Midbrain (tissue), 1 donor: ENCODE results near the gene STK25.

Experiments used
- DNase-seq: peaks from one replicate; lab custom pipeline; 2025; lab: John Stamatoyannopoulos, UW

Gene STK25

DNA sequence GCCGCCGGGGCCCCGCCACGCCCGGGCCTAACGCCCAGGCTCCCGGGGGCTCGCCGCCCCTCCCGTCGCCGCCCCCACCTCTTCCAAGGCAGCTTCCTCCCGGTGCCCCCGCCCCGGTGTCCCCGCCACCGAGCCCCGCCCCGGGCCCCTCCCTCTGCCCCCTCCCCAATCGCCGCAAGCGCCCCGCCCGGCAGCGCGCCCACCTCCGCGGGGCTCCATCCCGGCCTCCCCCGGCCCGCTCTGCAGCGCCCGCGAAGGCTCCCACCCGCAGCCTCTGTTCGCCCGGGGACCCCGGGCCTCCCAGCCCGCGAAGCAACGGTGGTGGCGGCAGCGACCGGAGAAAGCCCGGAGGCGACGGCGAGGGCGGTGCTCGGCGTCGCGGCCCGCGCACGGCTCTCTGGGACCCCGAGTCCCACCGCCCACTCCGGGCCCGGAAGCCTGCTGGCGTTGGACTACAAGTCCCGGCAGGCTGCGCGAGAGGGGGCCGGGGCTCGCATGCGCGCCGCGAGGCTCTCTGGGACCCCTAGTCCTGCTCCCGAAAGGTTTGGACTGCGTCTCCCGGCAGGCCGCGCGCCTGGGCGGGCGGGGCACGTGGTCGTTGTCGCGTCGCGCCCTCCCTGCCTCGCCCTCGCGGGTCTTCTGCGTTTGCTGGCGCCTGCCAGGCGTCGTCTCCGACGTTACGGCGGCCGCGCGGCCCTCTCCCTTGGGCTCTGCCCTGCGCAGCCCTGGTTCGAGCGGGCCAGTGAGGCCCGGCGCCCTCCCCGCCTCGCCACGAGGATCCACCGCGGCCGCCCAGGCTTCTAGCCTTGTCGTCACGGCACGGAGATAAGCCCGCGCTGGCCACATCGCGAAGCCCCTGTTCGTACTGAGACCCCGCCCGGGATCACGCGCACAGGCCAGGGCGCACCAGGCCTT lies at the start of gene STK25:
Gene STK25, minus strand, starts transcription at position 345 of the 915 bp plus-strand sequence. CDS start 549 bp downstream, outside the sequence.
- peak; percentile 98 for DNase-seq

DNA sequence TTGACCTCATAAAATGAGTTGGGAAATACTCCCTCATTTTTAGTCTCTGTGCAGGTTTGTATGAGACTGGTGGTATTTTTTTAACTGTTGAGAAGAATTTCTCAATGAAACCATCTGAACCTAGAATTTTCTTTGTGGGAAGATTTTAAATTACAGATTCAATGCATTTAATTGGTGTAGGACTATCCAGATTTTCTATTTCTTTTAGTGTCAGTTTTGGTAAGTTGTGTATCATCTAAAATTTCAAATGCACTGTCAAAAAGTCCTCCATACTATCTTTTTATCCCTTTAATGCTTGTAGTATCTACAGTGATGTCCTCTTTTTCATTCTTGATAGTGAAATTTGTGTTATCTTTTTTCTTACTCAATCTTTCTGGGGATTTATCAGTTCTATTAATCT lies 48.4 kb upstream of the STK25 start:
- no peak for DNase-seq

DNA sequence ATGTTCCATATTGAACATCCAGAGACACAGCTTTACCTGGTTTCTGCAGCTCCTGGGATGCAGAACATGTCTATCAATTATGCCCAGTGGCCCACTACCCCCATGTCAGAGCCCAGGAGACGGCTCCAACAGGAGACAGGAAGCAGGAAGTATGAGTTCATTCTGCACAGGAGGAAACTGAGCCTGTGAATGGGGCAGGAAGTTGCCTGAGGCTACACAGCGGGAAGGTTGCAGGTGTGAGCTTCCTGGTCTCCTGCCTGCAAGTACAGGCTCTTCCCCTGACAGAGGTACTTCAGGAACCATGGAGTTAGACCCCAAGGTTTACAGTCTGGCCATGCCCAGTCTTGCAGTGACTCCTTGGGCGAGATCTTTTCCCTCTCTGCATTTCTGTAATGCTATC lies 47.3 kb upstream of the STK25 start:
- no peak for DNase-seq

DNA sequence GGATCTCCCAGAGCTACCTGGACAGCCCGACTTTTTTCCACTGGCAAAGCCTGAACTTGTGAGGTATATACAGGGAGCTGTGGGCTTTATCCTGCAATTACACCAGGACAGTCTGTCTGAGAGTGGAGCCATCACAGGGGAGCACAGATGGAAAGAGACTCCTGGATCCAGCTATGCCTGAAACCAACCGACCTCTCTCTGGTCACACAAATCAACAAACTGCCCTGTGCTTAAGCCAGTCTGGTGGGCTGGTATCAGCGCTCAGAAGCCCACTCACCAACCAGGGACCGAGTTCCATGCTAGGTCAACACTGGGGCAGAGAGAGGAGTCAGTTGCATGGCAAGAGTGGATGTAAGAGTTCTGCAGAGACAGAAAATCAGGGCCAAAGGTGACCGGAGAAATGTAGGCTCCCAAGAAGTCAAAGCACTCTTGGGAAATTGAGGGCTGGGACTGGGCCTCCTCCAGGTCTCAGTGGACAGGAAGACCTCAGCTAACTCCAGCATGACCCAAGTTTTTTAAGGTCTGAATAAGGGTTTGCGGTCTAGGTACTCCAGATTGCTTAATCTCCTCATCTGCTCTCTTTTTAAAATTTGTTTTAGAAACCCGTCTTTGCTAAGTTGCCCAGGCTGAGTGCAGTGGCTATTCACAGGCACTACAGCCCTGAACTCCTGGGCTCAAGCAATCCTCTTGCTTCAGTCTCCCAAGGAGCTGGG lies 46.4 kb upstream of the STK25 start:
- DNase-seq = no peak

DNA sequence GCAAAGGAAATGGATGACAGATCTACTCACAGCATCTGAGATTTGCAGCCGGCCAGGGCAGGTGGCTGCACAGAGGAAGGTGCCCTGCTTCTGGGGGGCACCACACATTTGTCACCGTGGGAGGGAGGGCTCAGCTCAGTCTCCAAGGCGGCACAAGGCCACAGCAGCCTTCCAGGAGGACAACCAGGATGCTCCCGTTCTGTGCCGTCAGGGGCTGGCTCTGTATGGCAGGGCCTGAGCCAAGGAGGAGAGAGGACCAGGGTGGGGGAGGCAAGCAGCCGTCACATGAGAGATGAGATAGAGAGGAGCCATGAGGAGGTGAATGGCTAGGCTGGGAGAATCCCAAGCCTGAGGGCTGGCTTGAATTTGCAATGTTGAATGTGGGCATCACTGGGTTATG lies 45.6 kb upstream of the STK25 start:
- DNase-seq = no peak

DNA sequence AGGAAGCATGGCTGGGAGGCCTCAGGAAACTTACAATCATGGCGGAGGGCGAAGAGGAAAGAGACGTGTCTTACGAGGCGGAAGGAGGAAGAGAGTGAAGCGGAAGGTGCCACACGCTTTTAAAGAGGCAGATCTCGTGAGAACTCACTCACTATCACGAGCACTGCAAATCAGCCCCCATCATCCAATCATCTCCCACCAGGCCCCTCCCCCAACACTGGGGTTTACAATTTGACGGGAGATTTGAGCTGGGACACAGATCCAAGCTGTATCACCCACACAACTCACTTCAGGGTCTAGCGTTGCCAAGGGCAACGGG lies 45.1 kb upstream of the STK25 start:
- DNase-seq = no peak

DNA sequence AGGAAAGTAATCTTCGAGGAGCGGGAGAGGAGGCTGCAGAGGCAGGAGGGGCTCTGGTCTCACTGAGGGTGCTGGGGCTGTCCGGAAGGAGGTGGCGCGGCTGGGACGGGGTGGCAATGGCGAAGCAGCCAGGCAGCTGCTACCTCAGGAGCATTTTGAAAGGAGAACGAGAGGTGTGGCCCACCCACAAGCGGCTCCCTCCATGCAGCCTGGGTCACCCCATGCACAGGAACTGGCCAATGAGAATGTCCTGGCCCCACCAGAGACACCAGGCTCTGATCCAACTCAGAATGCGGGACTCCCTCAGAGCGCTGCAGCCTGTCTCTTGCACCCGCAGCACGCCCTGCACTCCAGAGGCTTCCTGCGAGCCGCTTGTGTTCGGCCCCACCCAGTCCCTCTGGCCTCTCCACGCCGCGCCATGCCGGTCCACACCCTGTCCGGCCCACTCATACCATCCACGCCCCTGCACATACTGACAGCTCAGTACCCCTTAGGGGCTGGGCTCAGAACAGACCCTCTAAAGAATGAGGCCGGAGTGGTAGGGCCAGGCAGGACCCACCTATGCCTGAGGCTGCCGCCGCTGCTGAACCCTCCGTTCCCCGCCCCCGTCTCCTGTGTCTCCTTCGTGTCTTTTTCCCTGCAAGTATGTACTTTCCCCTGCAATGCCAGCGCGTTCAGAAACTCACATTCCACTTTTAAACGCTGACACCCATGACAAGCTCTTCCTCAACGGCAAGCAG lies 43.8 kb upstream of the STK25 start:
- DNase-seq = no peak

DNA sequence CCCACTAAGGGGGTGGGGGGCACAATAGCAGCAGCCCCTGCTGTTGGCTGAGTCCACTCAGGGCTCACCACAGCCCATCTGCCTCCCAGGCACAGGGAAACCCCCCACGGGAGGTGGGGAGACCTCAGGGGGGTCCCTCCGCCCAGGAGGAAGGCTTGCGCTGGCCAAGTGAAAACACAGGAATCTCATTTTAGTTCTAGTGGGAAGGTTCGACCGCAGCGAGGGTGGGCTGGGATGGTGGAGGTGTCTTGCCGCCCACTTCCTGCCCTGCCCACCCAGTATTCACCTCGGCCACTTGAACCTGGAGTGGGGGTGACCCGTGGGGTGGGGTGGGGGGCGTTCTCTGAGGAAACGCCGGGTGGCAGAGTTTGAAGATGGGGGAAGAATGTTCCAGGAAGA lies 43.2 kb upstream of the STK25 start:
- DNase-seq = no peak

DNA sequence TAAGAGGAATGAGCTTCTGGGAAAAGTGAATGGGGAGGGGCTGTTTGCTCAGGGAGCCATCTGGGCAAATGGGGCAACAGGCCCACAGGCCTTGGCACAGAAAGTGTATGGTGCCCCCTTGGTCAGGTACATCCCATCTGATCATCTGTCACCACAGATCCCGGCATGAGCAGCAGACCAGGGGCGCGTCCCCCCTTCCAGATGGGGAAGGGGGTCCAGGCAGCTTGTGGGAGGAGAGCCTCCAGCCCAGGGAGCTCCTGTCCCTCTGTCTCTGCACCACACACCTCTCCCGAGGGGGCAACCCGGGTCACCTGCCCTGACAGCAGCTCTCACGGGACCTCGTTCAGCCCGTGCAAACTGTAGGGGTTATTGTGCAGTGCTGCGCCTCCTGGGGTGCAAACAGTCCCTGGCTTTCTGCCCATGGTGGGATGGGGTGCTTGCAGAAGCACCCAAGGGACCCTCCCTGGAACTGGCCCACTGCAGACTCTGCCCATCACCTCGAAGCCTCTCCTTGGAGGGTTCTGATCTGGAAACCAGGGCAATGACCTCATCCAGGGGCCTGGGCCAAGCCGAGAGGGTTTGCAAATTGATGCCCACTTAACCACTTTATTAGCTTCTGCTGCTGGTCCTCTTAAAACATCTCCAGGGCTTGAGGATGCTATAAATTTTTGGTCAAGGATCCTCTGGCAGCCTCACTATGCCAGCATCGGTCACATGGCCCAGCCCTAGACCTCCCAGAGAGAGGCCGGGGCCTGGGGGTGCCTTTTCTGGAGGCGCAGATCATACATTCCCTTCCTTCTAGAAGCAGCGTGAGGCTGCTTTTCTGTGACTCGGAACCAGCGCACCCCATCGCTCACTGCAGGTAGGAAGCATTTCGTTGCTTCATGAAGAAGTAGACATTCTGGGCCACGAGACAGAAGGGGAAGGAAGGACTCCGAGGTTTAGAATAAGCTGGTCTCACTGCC lies 42.5 kb upstream of the STK25 start:
- DNase-seq = no peak

DNA sequence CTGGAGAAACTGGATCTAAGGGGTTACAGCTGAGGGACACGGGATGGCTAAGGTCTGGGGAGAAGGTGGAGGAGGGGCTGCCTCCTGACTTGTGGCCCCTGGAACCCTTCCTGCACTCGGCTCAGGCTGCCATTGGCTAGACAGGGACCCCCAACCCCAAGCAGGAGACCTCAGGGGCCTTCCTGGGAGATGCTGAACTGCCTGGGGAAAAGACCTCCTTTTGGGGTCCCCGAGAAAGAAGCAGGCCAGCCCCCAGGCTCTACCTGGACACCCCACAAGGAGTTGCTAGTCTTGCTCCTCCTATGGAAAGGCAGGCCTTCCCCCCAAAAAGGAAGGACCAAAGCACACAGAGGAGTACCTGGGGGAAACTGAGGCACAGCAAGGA lies 40.1 kb upstream of the STK25 start:
- no peak for DNase-seq

DNA sequence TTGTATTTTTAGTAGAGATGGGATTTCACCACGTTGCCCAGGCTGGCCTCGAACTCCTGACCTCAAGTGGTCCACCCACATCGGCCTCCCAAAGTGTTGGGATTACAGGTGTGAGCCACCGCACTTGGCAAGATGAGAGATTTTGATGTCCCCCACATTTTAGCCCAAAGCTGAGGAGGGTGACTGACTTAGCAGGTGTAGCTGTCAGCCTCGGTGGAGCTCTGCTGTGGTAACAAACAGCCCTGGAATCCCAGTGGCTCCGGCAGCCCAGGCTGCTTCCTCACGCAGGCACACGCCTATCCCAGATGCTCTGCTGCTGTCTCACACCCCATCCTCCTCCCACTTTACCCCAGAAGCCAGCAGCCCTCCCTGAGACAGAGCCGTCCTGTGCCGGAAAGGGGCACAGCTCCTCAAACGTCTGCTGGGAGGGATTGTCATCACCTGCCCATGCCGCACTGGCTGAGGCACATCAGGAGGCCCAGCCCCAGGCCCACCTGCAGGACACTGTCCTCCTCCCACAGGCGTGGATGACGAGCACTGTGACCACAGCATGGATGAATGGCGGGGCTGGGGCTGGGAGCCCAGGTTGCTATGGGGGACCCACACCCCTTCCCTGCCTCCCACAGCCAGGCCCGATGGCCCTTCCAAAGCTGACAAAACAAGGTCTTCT lies 39.5 kb upstream of the STK25 start:
- no peak for DNase-seq

DNA sequence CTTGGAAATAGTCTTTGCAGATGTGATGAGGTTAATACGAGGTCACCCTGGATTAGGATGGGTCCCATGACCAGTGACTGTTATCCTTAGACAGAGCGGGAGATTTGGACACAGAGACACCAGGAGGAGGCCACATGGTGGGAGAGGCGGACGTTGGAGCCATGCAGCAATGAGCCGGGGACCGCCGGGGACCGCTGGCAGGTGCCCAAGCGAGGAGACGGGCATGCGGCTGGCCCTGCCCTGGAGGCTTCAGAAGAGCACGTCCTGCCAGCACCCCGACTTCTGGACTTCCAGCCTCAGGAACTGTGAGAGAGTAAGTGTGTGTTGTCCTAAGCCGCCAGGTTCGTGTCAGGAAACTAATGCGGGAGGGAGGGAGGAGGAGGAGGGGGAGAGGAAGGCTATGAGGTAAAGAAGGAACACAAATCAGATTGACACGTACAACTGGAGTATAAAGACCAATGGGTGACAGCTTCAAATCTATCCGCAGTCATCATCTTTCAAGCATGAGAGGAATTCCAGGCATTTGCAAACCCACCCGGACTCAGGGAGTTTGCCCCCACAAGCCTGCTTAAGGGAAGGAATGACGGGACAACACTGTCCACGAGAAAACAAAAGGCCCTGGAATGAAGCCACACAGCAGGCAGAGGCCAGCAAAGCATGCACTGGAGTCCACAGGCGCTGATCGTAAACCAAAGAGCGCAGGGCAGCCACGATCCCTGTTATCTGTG lies 38.6 kb upstream of the STK25 start:
- DNase-seq = peak; percentile 19

DNA sequence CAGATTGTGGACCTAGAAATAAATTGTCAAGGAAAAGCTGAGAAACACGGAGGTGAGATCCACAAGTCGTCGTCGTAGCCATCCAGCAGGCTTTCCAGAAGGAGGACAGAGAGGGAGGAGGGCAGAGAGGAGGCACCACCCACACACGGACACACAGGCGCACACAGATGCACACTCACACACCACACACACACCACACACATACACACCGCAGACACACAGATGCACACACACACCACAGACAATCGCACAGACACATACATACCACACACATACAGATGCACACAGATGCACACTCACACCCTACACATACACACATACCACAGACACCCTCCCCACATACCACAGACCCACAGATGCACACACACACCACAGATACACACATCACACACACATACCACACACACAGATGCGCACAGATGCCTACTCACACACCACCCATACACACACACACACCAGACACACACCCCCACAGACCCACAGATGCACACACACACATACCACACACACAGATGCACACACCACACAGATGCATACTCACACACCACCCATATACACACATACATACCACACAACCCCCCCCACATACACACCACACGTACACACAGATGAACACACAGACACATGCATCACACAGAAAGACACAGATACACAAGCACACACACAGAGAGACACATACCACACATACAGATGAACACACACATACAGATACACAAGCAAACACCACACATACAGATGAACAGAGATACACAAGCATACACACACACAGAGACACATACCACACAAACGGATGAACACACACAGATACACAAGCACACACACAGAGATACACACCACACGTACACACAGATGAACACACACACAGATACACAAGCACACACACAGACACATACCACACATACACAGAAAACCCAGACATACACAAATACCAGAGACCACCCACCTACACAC lies 37.4 kb upstream of the STK25 start:
- DNase-seq = no peak

DNA sequence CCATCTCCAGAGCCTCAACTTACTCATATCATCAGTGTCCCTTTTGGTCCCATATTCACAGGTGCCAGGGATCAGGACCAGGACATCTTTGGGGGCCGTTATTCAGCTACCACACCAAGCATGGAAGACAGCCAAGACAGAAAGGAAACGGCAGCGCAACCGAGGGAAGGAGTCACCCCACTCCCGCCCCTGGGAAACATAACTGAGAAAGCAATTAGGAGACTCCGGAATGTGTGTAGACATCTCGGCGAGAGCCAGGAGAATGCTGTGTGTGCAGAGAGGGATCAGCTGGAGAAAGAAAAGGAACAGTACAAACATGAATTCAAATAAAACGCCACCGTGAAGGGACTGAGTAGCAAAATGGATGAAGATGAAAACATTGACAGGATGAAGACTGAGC lies 36.7 kb upstream of the STK25 start:
- DNase-seq = no peak

DNA sequence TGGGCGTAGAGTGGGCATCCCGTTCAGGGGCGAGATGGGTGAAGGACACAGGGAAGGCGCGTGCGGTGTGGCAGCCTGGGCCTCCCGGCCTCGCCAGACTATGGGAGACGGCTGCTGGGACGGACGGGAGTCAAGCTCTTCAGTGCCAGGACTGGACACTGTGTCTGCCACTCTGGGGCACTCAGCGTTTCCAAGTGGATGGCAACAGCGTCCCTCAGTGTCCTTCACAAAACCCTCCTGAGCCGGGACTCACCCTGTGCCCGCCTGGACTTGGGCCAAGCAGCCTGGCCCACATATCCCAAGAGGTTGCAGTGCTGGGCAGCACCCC lies 33.9 kb upstream of the STK25 start:
- peak; percentile 22 for DNase-seq

DNA sequence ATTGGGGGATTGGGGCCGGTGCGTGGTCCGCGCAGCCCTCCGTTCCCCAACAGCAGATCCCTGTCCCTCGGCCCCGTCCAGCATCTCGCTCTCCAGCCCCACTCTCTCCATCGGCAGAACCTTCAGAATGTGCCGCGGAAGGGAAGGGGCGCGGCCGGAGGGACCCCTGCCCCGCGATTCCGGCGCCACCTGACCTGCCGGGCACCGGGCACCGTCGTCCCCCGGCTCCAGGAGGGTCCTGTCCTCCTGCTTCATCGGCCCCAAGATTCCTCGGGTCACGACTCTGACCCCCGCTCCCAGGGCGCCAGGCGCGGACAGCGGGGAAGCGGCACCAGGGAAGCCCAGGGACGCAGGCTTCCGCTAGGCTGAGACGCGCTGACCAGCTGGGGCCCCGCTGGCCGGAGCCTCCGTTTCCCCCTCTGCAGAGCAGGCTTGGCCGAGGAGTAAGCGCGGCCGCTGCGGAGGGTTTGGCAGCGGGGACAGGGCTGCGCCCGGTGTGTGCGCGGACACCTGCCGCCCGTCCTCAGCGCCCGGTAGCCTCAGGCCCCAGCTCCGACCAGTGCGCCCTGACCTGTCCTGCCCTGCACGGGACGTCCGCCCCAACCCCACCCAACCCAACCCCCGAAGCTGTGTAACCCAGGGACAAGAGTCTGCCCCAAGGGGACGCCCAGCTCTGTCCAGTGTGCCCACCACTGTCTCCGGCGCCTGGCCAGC lies 33.3 kb upstream of the STK25 start:
- no peak for DNase-seq

DNA sequence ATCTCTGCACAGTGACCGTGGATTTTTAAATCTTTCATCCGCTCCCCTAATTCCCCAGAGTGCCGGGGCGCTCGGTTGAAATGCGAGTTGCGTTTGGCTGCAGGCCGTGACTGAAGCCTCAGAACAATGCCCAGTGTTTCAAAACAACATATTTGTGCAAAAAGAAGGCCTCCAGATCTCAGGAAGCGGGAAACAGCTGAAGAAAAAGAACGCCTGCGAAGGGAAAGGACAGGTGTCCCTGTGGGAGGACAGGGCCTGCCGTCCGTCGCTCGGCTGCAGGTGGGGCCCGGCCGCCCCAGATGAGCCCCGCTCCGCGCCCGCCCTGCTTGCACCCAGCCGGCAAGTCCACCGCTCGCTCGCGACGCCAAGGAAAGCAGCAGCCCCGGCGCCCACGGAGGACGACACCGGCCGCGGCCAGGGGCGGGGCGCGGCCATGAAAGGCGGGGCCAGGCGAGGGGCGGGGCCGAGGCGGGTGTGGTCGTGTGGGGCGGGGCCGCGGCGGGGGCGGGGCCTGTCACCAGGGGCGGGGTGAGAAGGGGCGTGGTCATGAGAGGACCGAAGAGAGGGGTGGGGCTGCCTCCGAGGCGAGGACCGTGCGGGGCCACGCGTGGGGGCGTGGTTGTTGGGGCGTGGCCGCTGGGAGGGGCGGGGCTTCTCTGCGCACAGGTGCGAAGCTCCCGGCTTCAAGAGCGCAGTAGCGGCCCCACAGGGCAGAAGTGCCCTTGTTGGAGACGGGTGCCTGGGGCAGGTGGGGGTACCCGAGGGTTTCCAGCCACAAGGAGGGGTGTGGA lies 32.6 kb upstream of the STK25 start:
- peak; percentile 26 for DNase-seq

DNA sequence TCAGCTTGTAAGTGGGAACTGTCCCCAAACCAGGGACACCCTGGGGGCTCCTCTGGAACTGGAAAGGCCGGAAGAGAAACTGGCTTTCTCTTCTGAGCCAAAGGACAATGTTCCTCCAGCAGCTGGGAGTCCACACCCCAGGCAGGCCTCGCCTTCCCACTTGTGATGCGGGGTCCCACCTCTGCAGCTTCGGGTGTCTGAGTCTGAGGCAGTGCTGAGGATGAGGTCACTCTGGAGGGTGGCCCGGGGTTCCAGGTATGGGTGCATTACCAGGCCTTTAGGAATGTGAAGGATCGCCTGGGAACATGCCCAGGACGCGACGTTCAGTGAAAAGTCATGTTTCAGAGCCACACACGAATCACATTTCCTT lies 32.0 kb upstream of the STK25 start:
- no peak for DNase-seq
